Femur (tissue), 1 donor: ENCODE results near the gene ASCC1.

Experiments
- DNase-seq: peaks from one replicate; pipeline ENCODE4 v3.0.0-alpha.2; 2017

The ASCC1 gene

GRCh38 chr10:72096115-72097000 is 119.7 kb downstream of the ASCC1 start:
- no peak for DNase-seq

DNA sequence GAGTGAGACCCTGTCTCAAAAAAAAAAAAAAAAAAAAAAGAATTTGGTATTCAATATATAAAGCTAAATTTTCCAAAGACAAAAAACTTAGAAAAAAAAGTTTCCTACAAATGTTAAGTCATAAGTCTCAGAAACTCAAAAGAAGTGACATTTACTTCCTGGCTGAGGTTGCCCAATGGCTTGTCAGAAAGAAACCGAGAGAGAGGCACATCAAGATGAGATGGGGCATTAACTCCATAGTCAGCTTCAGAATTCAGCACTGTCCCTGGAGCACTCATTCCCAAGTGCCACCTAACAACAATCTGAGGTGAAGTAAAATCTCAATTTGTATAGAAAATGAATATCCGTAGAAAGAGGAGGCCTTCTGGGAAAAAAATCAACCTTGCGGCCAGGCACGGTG is 120.9 kb downstream of the ASCC1 start:
- DNase-seq: no peak

- no peak for DNase-seq
Observed at GRCh38 chr10:72094574-72094973, 121.5 kb downstream of the ASCC1 start.

DNA sequence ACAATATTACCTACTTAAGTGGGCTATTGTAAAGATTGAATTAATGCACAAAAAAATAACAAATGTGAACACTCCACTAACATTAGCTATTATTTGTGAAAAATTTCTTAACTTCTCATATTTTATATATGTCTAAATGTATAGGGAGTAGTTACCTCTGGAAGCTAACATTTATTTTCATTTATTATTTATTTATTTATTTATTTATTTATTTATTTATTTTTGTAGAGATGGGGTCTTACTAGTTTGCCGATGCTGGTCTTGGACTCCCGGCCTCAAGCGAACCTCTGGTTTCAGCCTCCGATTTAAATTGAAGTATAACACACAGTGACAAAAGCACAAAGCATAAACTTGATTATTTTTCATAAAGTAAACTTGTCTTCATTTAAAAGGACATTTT is 122.6 kb downstream of the ASCC1 start:
- no peak for DNase-seq

DNA sequence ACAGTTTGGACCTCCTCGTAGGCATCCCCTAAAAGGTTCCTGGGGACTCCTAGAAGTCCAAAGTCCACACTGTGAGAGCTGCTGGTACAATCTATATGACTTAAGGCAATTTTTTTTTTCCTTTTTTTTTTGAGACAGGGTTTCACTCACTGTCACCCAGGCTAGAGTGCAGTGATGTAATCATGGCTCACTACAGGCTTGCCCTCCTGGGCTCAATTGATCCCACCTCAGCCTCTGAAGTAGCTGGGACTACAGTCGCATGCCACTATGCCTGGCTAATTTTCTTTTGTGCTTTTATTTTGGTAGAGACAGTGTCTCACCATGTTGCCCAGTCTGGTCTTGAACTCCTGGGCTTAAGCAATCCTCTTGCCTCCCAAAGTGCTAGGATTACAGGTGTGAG is 123.1 kb downstream of the ASCC1 start:
- DNase-seq: no peak

GRCh38 chr10:72092171-72092924 is 123.7 kb downstream of the ASCC1 start:
- no peak for DNase-seq

- no peak for DNase-seq
Observed at GRCh38 chr10:72090326-72090725, 125.8 kb downstream of the ASCC1 start.

DNA sequence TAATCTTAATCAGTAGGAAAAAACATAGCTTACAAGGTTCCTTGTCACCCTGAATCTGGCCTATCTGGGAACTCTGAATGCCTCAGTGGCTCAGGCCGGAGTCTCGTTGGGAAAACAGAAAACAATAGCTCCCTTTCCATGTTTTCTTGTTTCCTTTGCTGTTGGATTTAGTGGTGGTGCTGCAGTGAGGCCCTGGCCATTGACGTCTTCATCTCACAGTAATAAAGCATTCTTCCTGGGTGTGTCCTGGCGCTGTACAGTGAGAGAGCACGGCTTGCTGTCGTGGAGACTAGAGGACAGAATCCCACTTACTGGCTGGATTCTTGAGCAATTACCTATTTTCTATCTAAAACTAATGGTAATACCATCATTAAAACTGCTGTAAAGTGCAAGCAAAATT is 126.5 kb downstream of the ASCC1 start:
- no peak for DNase-seq

GRCh38 chr10:72088889-72089575 is 127.0 kb downstream of the ASCC1 start:
- peak; percentile 65 for DNase-seq

DNA sequence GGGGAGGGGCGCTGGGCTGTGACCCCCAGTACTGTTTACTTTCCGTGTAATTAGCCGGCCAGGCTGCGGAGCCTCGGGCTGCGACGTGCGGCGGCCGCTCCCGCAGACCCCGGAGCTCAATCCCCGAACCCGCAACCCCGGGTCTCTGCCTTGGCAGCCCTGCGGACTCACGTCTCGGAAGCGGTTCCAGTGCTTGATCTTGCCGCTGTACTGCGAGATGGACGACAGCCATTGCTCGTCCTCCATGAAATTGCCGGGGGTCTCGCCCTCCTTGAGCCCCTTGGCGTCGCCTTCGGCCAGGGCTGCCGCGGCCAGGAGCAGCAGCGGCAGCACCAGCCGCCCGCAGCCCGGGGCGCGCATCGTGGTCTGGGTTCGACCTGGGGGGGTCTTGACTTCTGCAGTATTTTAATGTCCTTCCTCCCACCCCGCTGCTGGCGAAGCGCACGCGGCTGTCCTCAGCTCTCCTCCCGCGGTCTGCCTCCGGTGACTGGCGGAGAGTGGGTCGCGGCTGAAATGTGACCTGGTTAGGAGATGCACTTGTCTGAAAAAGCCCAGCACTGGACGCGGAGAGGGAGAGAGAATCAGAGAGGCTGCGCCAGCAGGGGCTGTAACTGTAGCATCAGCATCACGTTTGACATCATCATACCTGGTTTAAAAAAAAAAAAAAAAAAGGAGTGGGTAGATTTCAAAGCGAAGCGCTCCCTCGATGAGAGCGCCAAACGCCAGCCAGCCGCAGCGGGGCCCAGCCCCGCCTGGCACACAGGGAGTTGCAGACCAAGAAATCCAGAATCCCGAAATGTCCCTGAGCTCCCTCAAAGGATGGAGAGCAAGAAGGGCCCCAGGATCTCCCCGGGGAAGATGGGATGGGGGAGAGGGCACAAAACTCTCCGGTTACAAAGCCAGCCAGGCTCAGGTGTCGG is 127.8 kb downstream of the ASCC1 start, which contains the start of gene SPOCK2:
SPOCK2 (minus strand) TSS at position 583 of the 920 bp plus-strand sequence; CDS start at position 360, 223 bp downstream.
- no peak for DNase-seq

GRCh38 chr10:72087392-72087968 is 128.6 kb downstream of the ASCC1 start:
- DNase-seq: peak; percentile 22

- DNase-seq: no peak
Observed at GRCh38 chr10:72086466-72087391, 129.3 kb downstream of the ASCC1 start.

- DNase-seq: no peak
Observed at GRCh38 chr10:72085864-72086465, 130.1 kb downstream of the ASCC1 start.

- peak; percentile 8 for DNase-seq
Observed at GRCh38 chr10:72085166-72085565, 130.9 kb downstream of the ASCC1 start.

DNA sequence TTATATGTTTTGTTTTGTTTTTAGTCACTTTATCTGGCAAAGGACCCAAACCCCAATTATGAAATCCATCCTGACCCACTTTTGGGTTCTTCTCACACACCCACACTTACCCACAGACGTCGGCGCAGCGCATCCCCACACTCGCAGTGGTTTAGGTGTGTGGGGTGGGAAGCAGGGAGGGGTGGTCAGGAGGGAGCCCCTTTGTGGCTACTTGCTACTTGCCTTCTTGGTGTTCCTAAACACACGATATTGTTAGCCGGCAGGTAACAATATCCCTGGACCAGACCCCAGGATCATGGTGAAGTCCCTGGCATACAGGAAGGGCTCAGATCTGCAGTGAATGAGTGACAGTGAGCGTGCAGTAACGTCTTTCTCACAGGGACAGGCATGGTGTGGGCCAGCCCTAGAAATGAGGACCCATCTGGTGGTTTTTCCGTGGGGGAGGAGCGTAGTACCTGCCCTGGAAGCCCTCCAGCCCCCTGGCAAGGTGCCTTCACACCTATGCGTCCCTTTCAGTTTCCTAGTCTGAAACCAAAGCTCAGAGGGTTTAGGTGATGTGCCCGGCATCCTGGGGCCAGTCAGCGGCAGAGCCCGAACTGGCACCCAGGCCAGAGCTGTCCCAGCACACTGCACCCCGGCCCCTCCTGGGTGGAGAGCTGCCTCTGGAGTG is 132.2 kb downstream of the ASCC1 start:
- DNase-seq: no peak

GRCh38 chr10:72082856-72083789 is 133.0 kb downstream of the ASCC1 start:
- DNase-seq: no peak

DNA sequence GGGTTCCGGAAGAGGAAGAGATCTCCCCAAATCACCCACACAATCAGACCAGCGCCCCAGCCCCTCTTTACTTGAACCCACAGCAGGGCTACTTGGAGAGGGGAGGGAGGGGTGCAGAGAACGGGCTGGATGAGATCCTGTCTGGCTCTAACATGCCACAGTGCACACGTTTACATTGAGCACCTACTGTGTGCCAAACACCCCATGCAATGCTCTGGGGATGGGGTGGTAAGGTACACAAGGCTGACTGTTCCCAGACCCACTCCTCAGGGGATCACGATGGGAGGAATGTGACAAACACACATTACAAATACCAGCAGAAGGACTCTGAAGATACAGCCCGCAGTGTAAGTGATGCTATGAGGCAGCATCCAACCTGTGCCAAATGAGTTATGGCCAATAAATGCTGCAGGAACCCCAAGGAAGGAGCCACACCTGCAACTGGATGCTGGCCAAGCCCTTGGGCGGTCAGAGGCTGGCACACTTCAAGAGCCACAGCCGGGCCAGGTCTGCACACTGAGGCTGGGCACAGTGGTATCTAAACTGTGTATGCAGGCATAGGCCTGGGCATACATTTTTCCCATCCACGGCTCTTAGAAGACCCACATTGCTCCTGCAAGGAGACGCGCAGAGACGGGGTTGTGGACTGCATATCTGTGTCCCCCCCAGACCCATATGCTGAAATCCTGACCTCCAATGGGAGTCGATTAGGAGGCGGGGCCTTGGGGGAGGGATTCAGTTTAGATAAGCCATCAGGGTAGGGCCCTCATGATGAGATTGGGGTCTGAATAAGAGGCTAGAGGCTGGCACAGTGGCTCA is 134.1 kb downstream of the ASCC1 start:
- no peak for DNase-seq

- DNase-seq: no peak
Observed at GRCh38 chr10:72081210-72081609, 134.9 kb downstream of the ASCC1 start.
